ENCODE results near the gene AMPD3. TPM values are rescaled to one million over a fixed set of nuclear protein-coding genes. Genes with fewer than 3 reads are reported as not detected.

The AMPD3 gene
- total RNA-seq, 1 experiment from 2014 or later = 5.9 TPM

- H3K27ac ChIP-seq (ENCODE audit: insufficient read length, low read depth, low read length) = no peak overlapping the region
These were observed 73.1 kb downstream of the AMPD3 start for GRCh38 chr11:10528121-10528520.

More at GRCh38 chr11:10528121-10528520, 73.1 kb downstream of the AMPD3 start:
- no peak overlapping the region for H2BK15ac ChIP-seq (ENCODE audit: low read depth, low read length)
- no peaks in the 10 kb centered on the region for H3K23me2 ChIP-seq (ENCODE audit: insufficient read length, low read depth, low read length, poor library complexity, severe bottlenecking)
- no peak overlapping the region for H2AK5ac ChIP-seq (ENCODE audit: insufficient read length, low read length)
- no peaks in the 10 kb centered on the region for H3K4me1 Mint-ChIP-seq
- H2BK120ac ChIP-seq (ENCODE audit: low read depth, low read length, poor library complexity, severe bottlenecking) = no peak overlapping the region
- peaks cover 1 to 31% (median 28%) of the 10 kb centered on the region in 3 experiments; a peak in 4 of 7 replicates for H3K36me3 Mint-ChIP-seq (ENCODE audit: insufficient read depth in 1 of 3, low read depth in 3 of 3)
- no peaks in the 10 kb centered on the region for H3K27me3 ChIP-seq (ENCODE audit: insufficient read depth, low read length)
- H3K79me1 ChIP-seq (ENCODE audit: insufficient read depth, low read depth, low read length, poor library complexity, severe bottlenecking) = no peaks in the 10 kb centered on the region
- no peaks in the 10 kb centered on the region for H3K79me2 ChIP-seq (ENCODE audit: insufficient read depth, low read length)
- H3K4ac ChIP-seq (ENCODE audit: low read depth, low read length) = no peak overlapping the region
- H3K4me2 ChIP-seq (ENCODE audit: insufficient read depth, insufficient read length, low read length) = no peak overlapping the region
- no peak overlapping the region for H2AFZ ChIP-seq (ENCODE audit: low read length)
- H4K8ac ChIP-seq (replicated peaks; ENCODE audit: insufficient read length, low read depth, low read length) = no peak overlapping the region
- H3K9ac ChIP-seq (ENCODE audit: extremely low read depth, insufficient read length, low read length) = no peak overlapping the region
- no peaks in the 10 kb centered on the region for H3K27me3 Mint-ChIP-seq (ENCODE audit: low read depth)
- no peaks in the 10 kb centered on the region for H3K9me3 Mint-ChIP-seq
- H2BK5ac ChIP-seq (ENCODE audit: insufficient read length, low read length) = no peak overlapping the region
- H3T11ph ChIP-seq (ENCODE audit: low read length) = no peak overlapping the region
- H2BK20ac ChIP-seq (ENCODE audit: low read depth, low read length, poor library complexity, severe bottlenecking) = no peak overlapping the region
- no peak overlapping the region for H3K14ac ChIP-seq (ENCODE audit: insufficient read depth, low read length)
- no peak overlapping the region for H4K5ac ChIP-seq (ENCODE audit: insufficient read length, low read depth, low read length)
- H3K27ac Mint-ChIP-seq = no peak overlapping the region
- H2BK12ac ChIP-seq (ENCODE audit: insufficient read length, low read depth, low read length) = no peak overlapping the region
- no peaks in the 10 kb centered on the region for H3K4me1 ChIP-seq (ENCODE audit: insufficient read depth, low read length)
- no peak overlapping the region for H3K4me3 Mint-ChIP-seq
- no peaks in the 10 kb centered on the region for H4K20me1 ChIP-seq (ENCODE audit: control insufficient read depth, insufficient read depth, insufficient read length)
- TF ChIP-seq CTCF (conservative IDR thresholded peaks at IDR 0.05) = no peak
- no peak overlapping the region for H3K56ac ChIP-seq (ENCODE audit: insufficient read length, low read depth, low read length)
- no peak overlapping the region for H3K23ac ChIP-seq (ENCODE audit: insufficient read length, low read depth, low read length)
- no peaks in the 10 kb centered on the region for H3K9me3 ChIP-seq (ENCODE audit: control insufficient read depth, low read depth, low read length)
- no peak for DNase-seq
- no peak overlapping the region for H4K91ac ChIP-seq (ENCODE audit: insufficient read length, low read depth, low read length)
- H3K18ac ChIP-seq (ENCODE audit: insufficient read length, low read depth, low read length) = no peak overlapping the region
